ELF-1 (cell line): ENCODE results near the gene SLC1A4.
"Not testable (repeated sequence)": the region's sequence is repeated elsewhere in the genome, so short reads cannot be mapped to it uniquely, and the experiment has no call there.

ENCODE experiments used
- DNase-seq: peaks from one replicate; pipeline ENCODE4 v3.0.0-alpha.2; 2016; ENCODE audit warnings: low read depth, low spot score

SLC1A4 gene

GRCh38 chr2:65026154-65026553 lies 37.0 kb downstream of the SLC1A4 start:
- no peak for DNase-seq

GRCh38 chr2:65026704-65027464 lies 37.7 kb downstream of the SLC1A4 start:
- DNase-seq, result no peak

DNA sequence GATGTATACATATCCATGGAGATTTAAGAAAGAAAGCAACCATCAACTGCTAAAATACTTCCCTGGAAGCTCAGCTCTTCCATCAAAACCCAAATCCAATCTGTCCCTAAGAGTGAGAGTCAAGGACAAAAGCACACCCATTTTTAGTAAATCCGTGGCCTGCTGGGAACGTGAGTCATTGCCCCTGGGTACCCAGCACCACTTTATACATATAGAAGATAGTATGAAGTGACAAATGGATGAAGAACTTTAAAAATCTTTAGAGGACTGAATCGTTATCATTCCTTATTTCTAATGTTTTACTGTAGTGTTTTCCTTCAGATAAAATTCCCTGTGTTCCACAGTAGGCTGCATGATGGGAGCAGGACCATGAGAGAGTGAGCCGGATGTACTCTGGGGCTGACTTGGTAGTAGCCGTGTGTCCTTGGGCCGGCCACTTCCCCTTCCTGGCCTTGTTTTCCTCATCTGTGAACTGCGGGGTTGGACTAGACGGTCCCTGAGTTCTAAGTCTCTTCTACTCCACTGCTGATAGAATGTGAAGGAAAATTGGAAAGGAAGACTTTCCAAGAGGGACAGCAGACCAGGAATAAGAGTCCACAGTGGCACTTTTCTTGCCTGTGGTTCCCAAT lies 38.5 kb downstream of the SLC1A4 start:
- no peak for DNase-seq

- no peak for DNase-seq
These were observed 41.5 kb downstream of the SLC1A4 start for GRCh38 chr2:65030476-65031332.

GRCh38 chr2:65031341-65032018 lies 42.3 kb downstream of the SLC1A4 start:
- peak; percentile 54 for DNase-seq

DNA sequence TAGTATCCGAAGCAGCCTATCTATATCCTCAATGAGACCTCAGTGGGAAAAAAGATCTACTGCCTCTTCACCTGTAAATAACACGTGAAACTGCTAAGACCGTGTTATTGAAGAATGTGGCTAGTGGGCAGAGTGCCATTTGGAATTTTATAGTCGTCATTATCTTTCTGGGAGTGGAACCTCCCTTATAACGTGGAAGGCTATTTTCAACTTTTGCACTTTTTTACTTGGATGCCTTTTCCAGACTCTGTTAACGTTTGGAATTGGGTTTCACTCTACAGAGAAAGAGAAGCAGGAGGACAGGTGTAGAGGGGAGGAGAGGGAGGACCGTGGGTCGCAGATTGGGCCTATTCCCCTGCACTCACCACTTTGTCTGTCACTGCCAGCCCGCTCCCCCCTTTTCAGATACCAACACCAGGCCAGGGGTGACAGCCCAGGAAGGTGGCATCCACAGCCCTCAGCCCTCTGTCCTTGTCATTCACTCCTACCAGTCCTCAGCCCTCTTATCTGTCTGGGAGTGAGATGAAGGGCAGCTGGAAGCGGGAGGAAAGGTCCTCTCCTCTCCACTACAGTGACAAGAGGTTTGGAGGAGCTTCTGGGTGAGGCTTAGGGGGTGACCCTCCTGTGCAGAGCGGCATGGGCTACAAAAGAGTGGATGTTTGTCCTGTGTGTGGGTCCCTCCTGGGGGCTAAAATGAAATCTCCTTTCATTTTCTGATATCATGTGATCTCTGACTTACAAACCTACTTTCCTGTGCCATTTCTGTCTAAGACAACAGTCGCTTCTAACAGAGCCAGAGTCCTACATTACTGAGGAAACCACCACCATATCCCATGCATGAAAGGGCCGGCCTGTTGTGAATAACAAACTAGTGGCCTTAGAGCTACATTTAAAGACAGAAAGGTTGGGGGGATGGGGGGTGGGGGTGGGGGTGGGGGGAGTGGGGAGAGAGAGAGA lies 43.1 kb downstream of the SLC1A4 start:
- DNase-seq, result no peak

- DNase-seq, result no peak
These were observed 44.0 kb downstream of the SLC1A4 start for GRCh38 chr2:65033178-65033577.

DNA sequence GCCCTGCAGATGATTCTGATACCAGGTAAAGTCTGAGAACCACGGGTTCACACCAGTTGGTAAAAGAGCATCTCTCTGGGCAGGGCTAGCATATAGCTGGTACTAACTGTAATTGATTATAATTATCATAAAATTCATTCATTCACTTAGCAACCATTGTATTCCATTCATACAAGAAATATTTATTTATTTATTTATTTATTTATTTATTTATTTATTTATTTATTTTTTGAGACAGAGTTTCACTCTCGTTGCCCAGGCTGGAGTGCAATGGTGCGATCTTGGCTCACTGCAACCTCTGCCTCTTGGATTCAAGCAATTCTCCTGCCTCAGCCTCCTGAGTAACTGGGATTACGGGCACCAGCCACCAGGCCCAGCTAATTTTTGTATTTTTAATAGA lies 44.5 kb downstream of the SLC1A4 start:
- not testable (repeated sequence) for DNase-seq

DNA sequence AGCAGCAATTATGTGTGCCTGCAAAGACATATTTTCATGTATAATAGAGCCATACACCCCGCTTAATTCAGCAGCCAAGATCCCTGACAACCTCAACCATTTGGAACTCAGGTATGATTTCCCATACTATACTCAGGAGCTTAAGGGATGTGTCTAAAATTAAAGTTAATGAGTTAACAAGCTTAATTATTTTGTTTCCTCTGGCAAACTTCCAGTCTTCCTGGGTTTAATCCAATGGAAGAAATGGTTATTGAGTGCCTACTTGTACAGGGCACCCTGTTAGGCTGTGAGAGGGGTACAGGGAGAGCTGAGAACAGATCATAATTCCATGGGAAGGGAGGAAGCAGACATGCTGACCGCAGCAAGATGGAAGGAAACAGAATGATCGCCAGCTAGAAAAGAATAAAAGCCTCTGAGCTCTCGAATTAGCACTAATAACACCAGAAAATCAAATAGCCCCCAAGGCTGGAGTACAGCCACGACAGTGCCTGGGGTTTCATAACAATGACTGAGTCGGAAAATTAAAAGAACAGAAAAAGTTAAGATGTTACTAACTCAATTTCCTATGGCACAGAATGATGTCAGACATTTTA lies 46.2 kb downstream of the SLC1A4 start:
- no peak for DNase-seq

- no peak for DNase-seq
These were observed 48.0 kb downstream of the SLC1A4 start for GRCh38 chr2:65037178-65037577.

- DNase-seq, result no peak
These were observed 50.4 kb downstream of the SLC1A4 start for GRCh38 chr2:65039640-65040039.

- peak; percentile 77 for DNase-seq
These were observed 51.4 kb downstream of the SLC1A4 start for GRCh38 chr2:65040400-65041261.

- no peak for DNase-seq
These were observed 53.8 kb downstream of the SLC1A4 start for GRCh38 chr2:65043001-65043400.

- no peak for DNase-seq
These were observed 55.0 kb downstream of the SLC1A4 start for GRCh38 chr2:65044097-65044735.

GRCh38 chr2:65045651-65046050 lies 56.5 kb downstream of the SLC1A4 start:
- peak; percentile 89 for DNase-seq

DNA sequence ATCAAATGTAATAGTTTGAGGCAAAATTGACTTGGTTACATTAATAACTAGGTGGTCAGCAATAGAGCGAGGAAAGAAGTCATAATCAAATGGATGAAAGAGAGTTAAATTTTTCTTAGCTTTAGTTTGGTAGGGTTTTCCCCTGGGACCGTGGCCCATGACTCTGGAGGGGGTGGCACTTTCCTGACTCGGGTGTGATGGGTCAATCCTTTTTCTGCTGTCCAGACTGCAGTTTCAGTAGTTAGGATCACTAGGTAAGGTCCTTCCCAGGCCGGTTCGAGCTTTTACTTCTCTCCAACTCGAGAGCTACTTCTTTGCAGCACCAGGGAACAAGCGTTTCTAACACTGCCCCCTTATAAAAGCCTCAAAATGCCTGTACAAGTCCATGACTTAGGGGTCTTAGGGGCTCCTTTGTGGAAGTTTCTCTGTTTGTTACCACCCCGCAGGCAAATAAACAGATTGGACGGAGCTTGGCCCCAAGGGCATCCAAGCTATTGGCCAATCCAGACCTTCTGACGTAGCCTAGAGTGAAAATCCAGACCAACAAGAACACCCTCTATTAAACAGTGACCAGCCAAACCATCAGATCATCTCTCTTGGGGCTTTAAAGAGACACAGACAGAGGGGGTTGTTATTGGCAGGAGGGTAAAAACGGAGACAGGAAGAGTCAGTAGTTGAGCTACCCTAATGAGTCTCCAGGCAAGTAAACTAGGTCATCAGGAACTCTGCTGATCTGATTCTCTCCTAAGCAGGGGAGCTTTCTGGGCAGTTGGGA lies 57.6 kb downstream of the SLC1A4 start:
- no peak for DNase-seq

GRCh38 chr2:65049010-65049639 lies 59.9 kb downstream of the SLC1A4 start:
- DNase-seq, result peak; percentile 37

- no peak for DNase-seq
These were observed 61.7 kb downstream of the SLC1A4 start for GRCh38 chr2:65050931-65051330.
